Testis (tissue), 2 donors: ENCODE results near the gene TRIB2.

ENCODE experiments used
- POLR2A ChIP-seq: fragments of 450-650 bp; IDR thresholded peaks from one replicate; pipeline ENCODE4 v1.6.1; 2017; ENCODE audit warnings: antibody characterized with exemption, mild to moderate bottlenecking, moderate library complexity
- TF ChIP-seq, protein P1 (sequence below), 3 experiments: fragments of 450-650 bp in 2 of 3; fragments of 200-600 bp in 1 of 3; sonication (generic) in 1 of 3; IDR thresholded peaks; one replicate each; pipeline ENCODE4 v1.5.1; 2016 to 2019; ENCODE audit warnings: antibody characterized with exemption in 3 of 3, mild to moderate bottlenecking in 2 of 3, moderate library complexity in 1 of 3

DNA sequence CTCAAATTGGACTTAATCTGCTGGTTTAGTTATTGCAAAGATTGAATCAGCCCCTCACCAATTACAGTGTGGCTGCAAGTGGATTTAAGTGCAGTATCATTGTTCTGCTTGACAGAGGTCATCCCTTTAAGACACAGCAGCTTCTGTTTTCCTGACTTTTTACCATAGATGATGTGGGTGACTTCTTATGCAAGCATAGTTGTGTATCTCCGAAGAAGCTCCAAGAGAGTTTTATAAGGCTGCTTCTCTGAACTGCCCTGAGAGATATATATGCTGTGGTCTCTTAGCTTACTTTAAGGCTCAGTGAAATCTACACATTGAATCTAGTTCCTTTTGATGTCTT, 3.5 kb downstream of the TRIB2 start:
- TF ChIP-seq, protein P1, sequence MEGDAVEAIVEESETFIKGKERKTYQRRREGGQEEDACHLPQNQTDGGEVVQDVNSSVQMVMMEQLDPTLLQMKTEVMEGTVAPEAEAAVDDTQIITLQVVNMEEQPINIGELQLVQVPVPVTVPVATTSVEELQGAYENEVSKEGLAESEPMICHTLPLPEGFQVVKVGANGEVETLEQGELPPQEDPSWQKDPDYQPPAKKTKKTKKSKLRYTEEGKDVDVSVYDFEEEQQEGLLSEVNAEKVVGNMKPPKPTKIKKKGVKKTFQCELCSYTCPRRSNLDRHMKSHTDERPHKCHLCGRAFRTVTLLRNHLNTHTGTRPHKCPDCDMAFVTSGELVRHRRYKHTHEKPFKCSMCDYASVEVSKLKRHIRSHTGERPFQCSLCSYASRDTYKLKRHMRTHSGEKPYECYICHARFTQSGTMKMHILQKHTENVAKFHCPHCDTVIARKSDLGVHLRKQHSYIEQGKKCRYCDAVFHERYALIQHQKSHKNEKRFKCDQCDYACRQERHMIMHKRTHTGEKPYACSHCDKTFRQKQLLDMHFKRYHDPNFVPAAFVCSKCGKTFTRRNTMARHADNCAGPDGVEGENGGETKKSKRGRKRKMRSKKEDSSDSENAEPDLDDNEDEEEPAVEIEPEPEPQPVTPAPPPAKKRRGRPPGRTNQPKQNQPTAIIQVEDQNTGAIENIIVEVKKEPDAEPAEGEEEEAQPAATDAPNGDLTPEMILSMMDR (IDR thresholded peaks at IDR 0.05) = no peak
- TF ChIP-seq POLR2A = no peak
